NCI-H128 (cell line): ENCODE measurements around the gene DCANP1.

Experiments used
- DNase-seq: peaks from one replicate; lab custom pipeline; 2025; ENCODE audit not compliant: unreplicated experiment; lab: John Stamatoyannopoulos, UW

Gene DCANP1

DNA sequence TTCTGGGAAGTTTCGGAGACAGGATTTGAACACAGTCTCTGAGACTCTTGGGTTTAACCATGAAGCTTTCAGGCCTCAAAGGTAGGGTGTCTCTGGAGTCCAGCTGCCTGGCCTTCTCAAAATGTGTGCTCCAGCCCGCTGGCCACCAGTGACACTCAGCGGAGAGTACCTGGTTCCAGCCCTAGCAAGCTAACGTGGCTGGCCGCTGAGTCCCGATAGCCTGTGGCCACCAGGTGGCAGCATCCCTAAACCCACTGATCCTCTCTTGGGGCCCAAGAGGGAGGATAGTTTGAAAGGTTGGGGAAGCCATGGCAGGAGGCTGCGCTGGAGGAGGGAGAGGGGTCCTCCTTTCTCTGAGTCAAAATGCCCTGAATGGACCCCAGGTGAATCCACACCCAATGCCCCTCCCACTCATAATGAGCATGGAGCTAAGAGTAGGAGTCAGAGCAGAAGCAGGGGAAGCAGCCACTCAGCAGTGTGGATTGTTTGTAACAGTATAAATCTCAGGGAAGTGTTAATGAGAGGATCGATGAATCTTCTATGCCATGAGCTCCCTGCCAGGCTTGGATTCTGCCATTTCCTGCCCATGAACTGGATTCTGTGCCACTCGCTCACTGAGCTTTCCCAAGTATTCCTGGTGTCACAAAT, 10.4 kb upstream of the DCANP1 start:
- DNase-seq: no peak

GRCh38 chr5:135456238-135457099, 9.3 kb upstream of the DCANP1 start:
- DNase-seq: no peak

- DNase-seq: no peak
These were observed 8.7 kb upstream of the DCANP1 start for GRCh38 chr5:135455876-135456237.

DNA sequence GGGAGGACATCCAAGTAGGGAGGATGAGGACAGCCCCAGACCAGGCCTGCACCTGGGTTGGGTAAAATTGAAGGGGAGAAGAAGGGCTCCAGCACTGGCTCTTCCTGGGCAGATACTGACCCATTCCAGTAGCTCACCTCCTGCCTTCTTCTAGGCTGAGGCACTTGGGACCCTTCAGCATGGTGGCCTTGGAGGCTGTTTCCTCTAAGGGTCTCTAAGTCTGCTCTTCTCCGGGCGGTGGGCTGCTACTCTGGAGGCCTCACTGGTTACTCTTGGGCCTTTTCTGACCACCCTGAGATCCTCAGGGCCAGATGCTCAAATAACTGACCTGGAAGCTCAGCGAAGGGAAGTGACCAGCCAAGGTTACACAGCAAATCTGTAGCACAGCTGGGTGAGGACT, 7.8 kb upstream of the DCANP1 start:
- no peak for DNase-seq

DNA sequence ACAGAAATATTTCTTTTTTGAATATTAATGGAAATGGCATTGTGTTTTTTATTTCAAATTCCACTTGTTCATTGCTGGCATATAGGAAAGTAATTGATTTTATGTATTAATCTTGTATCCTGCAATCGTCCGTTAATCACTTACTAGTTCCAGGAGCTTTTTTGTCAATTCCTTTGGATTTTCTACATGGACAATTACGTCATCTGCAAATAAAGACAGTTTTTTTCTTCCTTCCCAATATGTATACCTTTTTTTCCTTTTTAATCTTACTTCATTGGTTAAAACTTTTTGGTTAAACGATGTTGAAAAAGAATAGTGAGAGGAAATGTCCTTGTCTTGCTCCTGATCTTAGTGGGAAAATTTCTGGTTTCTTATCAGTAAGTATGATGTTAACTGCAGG, 6.5 kb upstream of the DCANP1 start:
- no peak for DNase-seq

DNA sequence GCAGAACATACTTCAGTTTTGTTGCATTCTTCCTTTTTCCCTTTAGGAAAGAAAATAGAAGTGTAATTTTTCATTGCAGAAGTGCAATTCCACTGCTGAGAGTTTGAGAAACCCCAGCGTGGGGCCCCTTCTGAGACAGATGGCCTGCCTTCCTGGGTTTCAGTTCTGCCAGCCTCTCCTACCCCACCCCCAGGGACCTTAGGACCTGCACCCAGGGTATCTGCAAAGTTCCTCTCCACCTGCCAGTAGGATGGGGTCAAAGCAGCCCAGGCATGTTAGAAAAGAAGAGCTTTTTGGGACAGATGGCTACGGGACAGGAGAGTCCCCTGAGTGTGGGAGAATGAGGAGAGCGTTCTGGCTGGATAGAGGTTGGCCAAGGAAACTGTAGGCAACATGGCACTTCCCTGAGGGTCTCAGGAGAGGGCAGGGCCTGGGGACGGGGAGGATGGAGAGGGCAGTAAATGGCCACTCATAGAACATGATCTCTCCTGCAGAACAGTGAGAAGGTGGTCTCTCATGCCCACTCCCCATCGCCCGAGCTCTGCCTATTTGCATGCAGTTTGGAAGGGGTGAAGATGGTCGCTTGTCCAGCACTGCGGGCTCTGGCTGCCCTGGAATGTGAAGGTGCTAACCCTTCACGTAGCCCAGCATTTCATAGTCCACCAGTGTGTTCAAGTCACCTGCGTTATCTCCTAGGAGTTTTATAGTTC, 5.3 kb upstream of the DCANP1 start, which contains the start of gene TIFAB:
TIFAB (minus strand) TSS at position 31 of the 710 bp plus-strand sequence. CDS start 2,412 bp downstream, outside the sequence.
- DNase-seq: no peak

DNA sequence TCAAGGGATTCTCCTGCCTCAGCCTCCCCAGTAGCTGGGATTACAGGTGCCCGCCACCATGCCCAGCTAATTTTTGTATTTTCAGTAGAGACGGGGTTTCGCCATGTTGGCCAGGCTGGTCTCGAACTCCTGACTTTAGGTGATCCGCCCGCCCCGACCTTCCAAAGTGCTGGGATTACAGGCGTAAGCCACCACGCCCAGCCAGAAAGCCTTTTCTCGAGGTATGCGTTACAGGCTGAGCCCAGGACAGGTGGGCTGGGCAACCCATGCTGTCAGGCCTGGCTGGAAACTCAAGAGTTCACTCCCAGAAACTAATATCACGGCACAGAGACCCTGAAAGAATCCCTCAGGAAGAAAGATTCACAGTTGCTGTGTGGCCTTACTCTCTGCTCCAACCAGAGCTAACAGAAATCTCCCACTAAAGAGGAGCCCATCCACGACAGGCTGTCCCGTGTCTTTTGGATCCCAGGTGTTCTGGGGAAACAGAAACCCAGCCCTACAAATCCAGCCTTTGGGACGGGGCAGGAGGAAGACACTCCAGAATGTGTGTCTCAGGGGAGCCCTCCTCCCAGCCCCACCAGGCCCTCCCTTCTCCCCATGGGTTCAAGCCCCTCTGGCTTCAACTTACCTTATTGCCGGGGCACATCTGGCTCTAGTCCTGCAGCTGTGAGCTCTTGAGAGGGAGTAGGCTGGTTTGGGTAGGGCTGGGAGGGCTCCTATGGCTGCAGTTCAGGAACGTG, 4.6 kb upstream of the DCANP1 start:
- no peak for DNase-seq

GRCh38 chr5:135450952-135451351, 3.8 kb upstream of the DCANP1 start:
- no peak for DNase-seq

GRCh38 chr5:135450336-135450735, 3.2 kb upstream of the DCANP1 start:
- no peak for DNase-seq

DNA sequence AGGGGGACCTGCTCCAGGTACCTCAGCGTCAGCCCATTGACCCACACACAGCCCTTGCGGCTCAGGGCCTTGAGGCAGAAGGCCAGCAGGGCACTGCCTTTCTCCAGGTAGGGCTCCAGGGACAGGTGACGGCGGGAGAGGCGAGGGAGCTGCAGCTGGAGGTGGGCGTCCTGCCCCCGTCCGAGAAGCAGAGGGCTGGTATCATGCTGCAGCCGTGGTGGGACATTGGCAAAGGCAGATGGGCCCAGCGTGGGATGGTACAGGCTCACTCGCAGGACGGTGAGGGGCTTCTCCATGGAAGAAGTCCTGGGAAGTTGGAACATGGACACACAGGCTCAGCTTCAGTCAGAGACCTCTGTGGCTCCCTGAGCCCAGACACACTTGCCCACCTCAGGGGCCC, 2.5 kb upstream of the DCANP1 start:
- no peak for DNase-seq

DNA sequence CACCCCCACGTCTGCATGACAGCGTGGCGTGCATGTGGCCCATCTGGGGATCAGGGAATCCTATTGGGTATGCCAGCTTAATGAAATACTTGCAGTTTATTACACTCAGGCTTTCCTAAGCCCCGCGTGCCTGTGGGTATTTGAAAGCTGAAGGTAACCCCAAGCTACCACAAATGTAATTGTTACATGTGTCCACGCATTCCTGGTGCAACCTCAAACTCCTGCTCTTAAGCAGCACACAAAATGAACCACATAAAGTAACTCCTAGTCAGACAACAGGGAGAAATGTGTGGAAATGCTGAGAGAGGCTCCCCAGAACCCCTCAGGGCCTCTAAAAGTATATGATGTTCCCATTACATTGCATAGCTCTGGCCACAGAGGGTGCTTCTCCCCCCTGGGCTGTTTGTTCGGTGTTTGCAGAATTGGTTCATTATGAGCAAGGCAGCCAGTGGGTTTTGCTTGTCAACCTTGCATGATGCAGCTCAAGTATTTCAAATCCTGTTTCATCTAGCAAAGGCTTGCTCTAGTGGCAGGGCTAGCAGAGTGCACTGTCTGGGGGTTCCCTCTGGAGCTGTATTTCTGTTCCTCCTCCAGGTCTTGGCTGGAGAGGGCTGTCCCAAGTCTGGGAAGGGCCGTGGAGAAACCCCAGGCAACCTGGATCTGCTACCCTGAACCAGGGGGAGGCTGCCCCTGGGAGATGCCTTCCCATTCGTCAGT, 1.8 kb upstream of the DCANP1 start:
- no peak for DNase-seq

DNA sequence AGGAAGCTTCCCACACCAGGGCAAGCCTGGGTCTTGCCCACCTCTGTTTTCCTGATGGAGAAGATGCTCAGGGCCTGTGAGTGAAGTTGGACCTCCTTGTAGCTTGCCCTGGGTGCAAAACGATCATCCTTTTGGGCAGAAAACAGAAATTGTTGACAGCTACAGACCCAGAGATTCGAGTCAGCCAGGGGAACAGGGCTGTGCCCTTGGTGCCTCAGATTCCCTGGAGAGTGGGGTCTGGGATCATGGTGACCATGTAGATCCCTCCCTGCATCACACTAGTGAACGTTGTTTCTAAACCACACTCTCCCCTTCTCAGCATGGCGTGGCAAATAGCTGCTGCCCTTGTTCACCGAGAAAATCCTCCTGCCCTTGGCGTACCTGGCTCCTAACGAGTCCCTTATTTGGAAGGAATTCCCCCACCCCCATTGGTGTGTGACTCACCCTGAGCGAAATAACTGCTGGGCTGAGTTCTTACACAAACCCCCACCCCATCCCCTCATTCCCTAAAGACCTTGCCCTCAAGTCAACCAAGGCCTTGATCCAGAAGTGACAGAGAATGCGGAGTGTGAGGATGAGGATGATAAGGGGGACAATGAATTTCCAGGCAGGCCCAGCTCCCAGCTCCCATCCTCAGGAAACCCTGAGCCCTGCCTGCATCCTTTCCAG, 1.1 kb upstream of the DCANP1 start:
- DNase-seq: no peak

DNA sequence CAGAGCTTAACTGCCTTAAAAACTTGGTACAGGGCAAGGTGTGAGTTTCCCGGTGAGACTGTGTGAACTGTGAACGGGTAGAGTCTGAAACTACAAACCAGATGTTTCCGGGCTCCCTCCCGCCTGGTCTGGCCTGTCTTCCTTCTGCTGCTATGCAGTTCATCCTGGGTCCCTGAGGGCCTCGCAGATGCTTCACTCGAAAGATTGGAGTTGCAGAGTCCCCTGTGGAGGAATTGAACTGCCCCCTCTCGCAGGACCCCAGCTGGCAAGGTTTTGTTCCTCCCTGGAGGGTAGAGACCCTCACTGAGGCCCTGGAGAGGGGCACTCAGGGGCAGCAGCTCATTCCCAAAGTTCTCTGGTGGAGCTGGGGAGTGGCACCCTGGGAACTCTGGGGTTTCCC, 533 bp downstream of the DCANP1 start:
- no peak for DNase-seq

- DNase-seq: no peak
These were observed 942 bp downstream of the DCANP1 start for GRCh38 chr5:135446206-135446605.

DNA sequence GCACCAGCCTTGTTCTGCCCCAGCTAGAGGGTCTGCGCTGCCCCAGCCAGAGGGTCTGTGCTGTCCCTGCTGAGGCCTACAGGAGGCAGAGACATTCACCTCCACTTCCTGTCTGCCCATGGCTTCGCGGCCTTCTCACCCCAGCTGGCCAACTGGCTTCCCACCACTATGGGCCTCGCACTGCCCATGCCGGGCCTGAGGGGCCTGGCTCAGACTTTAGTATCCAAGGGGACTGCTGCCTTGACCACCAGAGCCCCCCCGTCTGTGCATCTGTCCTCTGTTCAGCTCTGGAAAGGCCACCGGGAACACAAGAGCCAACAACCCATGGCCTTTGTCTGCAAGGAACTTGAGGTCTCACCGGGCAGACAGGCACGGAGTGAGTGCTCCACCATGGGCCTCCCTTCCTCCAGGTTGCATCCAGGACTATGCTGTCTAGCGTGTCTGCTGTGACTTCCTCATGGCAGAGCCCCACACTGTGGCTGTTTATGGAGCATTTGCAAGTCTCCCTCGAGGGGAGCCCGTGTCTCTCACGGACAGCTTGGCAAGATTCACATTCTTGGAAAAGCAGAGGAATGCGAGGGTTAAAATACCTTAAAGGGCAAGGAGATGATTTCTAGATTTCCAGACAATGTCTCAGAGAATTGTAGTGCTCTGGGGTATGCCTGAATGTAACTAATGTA, 1.7 kb downstream of the DCANP1 start:
- DNase-seq: no peak

DNA sequence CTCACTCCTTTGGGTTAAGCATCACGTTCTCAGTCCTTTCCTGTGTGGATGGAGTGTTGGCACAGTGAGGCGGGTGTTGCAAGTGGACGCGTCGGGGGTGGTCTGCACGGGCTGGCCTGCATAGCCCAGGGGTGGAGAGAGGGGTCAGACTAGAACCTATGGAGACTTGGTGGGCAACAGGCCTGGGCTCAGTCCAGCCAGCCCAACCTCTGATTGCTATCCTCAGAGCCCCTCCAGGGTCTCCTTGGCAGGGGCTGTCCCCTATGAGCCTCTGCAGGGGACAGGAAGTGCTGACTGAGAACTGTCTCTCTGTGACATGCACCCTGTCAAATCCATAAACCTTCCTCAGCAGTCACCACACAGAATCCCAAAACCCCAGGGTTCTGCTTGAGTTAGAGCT, 2.3 kb downstream of the DCANP1 start:
- DNase-seq: no peak

DNA sequence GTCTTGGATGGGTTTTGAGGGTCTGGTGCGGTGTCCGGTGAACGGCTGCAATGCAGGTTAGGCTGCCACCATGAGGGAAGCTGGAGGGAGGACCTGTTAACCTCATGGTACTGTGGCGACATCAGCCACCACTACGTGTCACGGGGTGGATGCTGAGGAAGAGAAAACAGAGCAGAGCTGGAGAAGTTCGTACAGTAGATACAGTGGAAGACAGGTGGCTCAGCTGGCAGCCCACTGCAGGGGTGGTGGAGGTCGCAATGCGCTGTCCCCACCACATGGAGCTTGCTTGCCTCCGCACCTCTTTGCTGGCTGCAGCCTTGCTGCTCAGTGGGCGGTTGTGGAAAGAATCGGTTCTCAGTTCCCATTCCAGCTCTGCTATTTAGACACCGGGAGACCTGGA, 2.8 kb downstream of the DCANP1 start:
- no peak for DNase-seq

- DNase-seq: no peak
These were observed 3.8 kb downstream of the DCANP1 start for GRCh38 chr5:135443161-135443960.
